Adrenal gland (tissue), 5 donors: ENCODE measurements around the gene ARHGAP31.

Experiments used
- CTCF ChIP-seq, 6 experiments: fragments of 450-650 bp in 4 of 6; fragments of 200-600 bp in 2 of 6; sonication (generic) in 1 of 6; IDR thresholded peaks; 1 replicate in 5 of 6; 2 replicates in 1 of 6; pipeline versions ENCODE4 v1.5.1 to v1.8.0; 2016 to 2021; ENCODE audit warnings: antibody characterized with exemption in 6 of 6, mild to moderate bottlenecking in 2 of 6, moderate library complexity in 1 of 6
- POLR2A ChIP-seq, 2 donors: fragments of 450-650 bp; IDR thresholded peaks; one replicate each; pipeline ENCODE4 v1.6.1; 2017; ENCODE audit warnings: antibody characterized with exemption in 2 of 2, mild to moderate bottlenecking in 2 of 2, moderate library complexity in 1 of 2
- donor health status: DM: no; HTN: no; CAD: no.

- TF ChIP-seq POLR2A (IDR thresholded peaks at IDR 0.05) = no peak
- no peak for TF ChIP-seq CTCF (IDR thresholded peaks at IDR 0.05)
Measured at GRCh38 chr3:119362940-119363725, 69.0 kb downstream of the ARHGAP31 start.
